SK-N-SH treated with all-trans-retinoic acid at 6 μM for 48 hours (cell line): ENCODE data around the gene GLDC.

Experiments
- ATAC-seq: fragments of 200-7000 bp; cut with Tn5 transposase; 3 replicates; pipeline ENCODE4 v1.9.1; 2020; ENCODE audit warnings: mild to moderate bottlenecking, moderate library complexity
- ARNTL ChIP-seq: fragments of 450-650 bp; formaldehyde crosslinking; IDR thresholded peaks from 2 replicates; pipeline ENCODE4 v1.5.0; 2020; ENCODE audit warnings: low read depth, mild to moderate bottlenecking, moderate library complexity, borderline replicate concordance
- BACH2 ChIP-seq: fragments of 250-450 bp; sonication (Bioruptor Pico); IDR thresholded peaks from 2 replicates; pipeline ENCODE4 v1.9.0; 2021; ENCODE audit warnings: mild to moderate bottlenecking, borderline replicate concordance
- CSDC2 ChIP-seq: fragments of 250-450 bp; sonication (Bioruptor Pico); IDR thresholded peaks from 2 replicates; pipeline ENCODE4 v1.5.0; 2020; ENCODE audit warnings: mild to moderate bottlenecking, moderate library complexity
- ESRRG ChIP-seq: fragments of 250-450 bp; sonication (Bioruptor Pico); IDR thresholded peaks from 2 replicates; pipeline ENCODE4 v1.6.1; 2021; ENCODE audit warnings: mild to moderate bottlenecking
- GLIS3 ChIP-seq: fragments of 250-450 bp; sonication (Bioruptor Pico); IDR thresholded peaks from 2 replicates; pipeline ENCODE4 v1.5.0; 2020; ENCODE audit warnings: mild to moderate bottlenecking, moderate library complexity
- ISL1 ChIP-seq: fragments of 250-450 bp; sonication (Bioruptor Pico); IDR thresholded peaks from 2 replicates; pipeline ENCODE4 v2.1.2; 2022; ENCODE audit warnings: mild to moderate bottlenecking, moderate library complexity
- OSR1 ChIP-seq: fragments of 250-450 bp; sonication (Bioruptor Pico); IDR thresholded peaks from 2 replicates; pipeline ENCODE4 v1.8.0; 2022; ENCODE audit warnings: moderate library complexity, mild to moderate bottlenecking, inconsistent platforms
- PPARA ChIP-seq: fragments of 250-450 bp; sonication (Bioruptor Pico); IDR thresholded peaks from 2 replicates; pipeline ENCODE4 v1.5.0; 2020; ENCODE audit warnings: mild to moderate bottlenecking, borderline replicate concordance
- SNAI2 ChIP-seq: fragments of 250-450 bp; sonication (Bioruptor Pico); IDR thresholded peaks from 2 replicates; pipeline ENCODE4 v1.5.0; 2020; ENCODE audit warnings: mild to moderate bottlenecking, moderate library complexity
- TCF4 ChIP-seq: fragments of 250-450 bp; sonication (Bioruptor Pico); IDR thresholded peaks from 2 replicates; pipeline ENCODE4 v1.8.0; 2021; ENCODE audit warnings: mild to moderate bottlenecking, moderate library complexity, borderline replicate concordance
- TOX ChIP-seq: fragments of 250-450 bp; sonication (Bioruptor Pico); IDR thresholded peaks from 2 replicates; pipeline ENCODE4 v1.8.0; 2021; ENCODE audit warnings: mild to moderate bottlenecking, moderate library complexity, borderline replicate concordance
- ZFP3 ChIP-seq: fragments of 250-450 bp; sonication (Bioruptor Pico); IDR thresholded peaks from 2 replicates; pipeline ENCODE4 v1.5.0; 2020; ENCODE audit warnings: mild to moderate bottlenecking, moderate library complexity
- ZFP30 ChIP-seq: fragments of 450-650 bp; formaldehyde crosslinking; IDR thresholded peaks from 2 replicates; pipeline ENCODE4 v1.5.0; 2022; ENCODE audit warnings: mild to moderate bottlenecking, moderate library complexity
- ZNF565 ChIP-seq: fragments of 450-650 bp; formaldehyde crosslinking; conservative IDR thresholded peaks from 2 replicates; pipeline ENCODE4 v1.5.0; 2020; ENCODE audit warnings: low read depth, mild to moderate bottlenecking, moderate library complexity
- ZNF8 ChIP-seq: fragments of 450-650 bp; formaldehyde crosslinking; IDR thresholded peaks from 2 replicates; pipeline ENCODE4 v1.5.0; 2020; ENCODE audit warnings: mild to moderate bottlenecking, moderate library complexity
- TF ChIP-seq, protein P1 (sequence below): fragments of 250-450 bp; sonication (Bioruptor Pico); IDR thresholded peaks from 2 replicates; pipeline ENCODE4 v1.5.1; 2021; ENCODE audit warnings: mild to moderate bottlenecking, moderate library complexity
- TF ChIP-seq, protein P2 (sequence below): fragments of 250-450 bp; sonication (Bioruptor Pico); IDR thresholded peaks from 2 replicates; pipeline ENCODE4 v1.5.0; 2020; ENCODE audit warnings: mild to moderate bottlenecking, moderate library complexity
- TF ChIP-seq, protein P3 (sequence below): fragments of 250-450 bp; sonication (Bioruptor Pico); IDR thresholded peaks from 2 replicates; pipeline ENCODE4 v1.8.0; 2020; ENCODE audit warnings: mild to moderate bottlenecking, moderate library complexity, borderline replicate concordance
- TF ChIP-seq, protein P4 (sequence below): fragments of 250-450 bp; sonication (Bioruptor Pico); IDR thresholded peaks from 2 replicates; pipeline ENCODE4 v1.8.0; 2021; ENCODE audit warnings: low read depth, mild to moderate bottlenecking, moderate library complexity, borderline replicate concordance

GLDC gene

GRCh38 chr9:6600006-6600405 is 45.5 kb downstream of the GLDC start:
- ATAC-seq = no peak
- TF ChIP-seq ISL1 (no peak), OSR1 (CRISPR knock-in tag) (no peak), ESRRG (CRISPR knock-in tag) (no peak), ARNTL (no peak), ZNF8 (CRISPR knock-in tag) (no peak), TCF4 (CRISPR knock-in tag) (no peak), GLIS3 (CRISPR knock-in tag) (no peak), BACH2 (no peak), PPARA (CRISPR knock-in tag) (no peak), TOX (CRISPR knock-in tag) (no peak), ZFP3 (no peak), SNAI2 (CRISPR knock-in tag) (no peak)
- TF ChIP-seq, protein P1, sequence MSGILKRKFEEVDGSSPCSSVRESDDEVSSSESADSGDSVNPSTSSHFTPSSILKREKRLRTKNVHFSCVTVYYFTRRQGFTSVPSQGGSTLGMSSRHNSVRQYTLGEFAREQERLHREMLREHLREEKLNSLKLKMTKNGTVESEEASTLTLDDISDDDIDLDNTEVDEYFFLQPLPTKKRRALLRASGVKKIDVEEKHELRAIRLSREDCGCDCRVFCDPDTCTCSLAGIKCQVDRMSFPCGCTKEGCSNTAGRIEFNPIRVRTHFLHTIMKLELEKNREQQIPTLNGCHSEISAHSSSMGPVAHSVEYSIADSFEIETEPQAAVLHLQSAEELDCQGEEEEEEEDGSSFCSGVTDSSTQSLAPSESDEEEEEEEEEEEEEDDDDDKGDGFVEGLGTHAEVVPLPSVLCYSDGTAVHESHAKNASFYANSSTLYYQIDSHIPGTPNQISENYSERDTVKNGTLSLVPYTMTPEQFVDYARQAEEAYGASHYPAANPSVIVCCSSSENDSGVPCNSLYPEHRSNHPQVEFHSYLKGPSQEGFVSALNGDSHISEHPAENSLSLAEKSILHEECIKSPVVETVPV (CRISPR knock-in tag) = no peak
- TF ChIP-seq, protein P2, sequence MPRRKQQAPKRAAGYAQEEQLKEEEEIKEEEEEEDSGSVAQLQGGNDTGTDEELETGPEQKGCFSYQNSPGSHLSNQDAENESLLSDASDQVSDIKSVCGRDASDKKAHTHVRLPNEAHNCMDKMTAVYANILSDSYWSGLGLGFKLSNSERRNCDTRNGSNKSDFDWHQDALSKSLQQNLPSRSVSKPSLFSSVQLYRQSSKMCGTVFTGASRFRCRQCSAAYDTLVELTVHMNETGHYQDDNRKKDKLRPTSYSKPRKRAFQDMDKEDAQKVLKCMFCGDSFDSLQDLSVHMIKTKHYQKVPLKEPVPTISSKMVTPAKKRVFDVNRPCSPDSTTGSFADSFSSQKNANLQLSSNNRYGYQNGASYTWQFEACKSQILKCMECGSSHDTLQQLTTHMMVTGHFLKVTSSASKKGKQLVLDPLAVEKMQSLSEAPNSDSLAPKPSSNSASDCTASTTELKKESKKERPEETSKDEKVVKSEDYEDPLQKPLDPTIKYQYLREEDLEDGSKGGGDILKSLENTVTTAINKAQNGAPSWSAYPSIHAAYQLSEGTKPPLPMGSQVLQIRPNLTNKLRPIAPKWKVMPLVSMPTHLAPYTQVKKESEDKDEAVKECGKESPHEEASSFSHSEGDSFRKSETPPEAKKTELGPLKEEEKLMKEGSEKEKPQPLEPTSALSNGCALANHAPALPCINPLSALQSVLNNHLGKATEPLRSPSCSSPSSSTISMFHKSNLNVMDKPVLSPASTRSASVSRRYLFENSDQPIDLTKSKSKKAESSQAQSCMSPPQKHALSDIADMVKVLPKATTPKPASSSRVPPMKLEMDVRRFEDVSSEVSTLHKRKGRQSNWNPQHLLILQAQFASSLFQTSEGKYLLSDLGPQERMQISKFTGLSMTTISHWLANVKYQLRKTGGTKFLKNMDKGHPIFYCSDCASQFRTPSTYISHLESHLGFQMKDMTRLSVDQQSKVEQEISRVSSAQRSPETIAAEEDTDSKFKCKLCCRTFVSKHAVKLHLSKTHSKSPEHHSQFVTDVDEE (CRISPR knock-in tag) = no peak
- TF ChIP-seq, protein P3, sequence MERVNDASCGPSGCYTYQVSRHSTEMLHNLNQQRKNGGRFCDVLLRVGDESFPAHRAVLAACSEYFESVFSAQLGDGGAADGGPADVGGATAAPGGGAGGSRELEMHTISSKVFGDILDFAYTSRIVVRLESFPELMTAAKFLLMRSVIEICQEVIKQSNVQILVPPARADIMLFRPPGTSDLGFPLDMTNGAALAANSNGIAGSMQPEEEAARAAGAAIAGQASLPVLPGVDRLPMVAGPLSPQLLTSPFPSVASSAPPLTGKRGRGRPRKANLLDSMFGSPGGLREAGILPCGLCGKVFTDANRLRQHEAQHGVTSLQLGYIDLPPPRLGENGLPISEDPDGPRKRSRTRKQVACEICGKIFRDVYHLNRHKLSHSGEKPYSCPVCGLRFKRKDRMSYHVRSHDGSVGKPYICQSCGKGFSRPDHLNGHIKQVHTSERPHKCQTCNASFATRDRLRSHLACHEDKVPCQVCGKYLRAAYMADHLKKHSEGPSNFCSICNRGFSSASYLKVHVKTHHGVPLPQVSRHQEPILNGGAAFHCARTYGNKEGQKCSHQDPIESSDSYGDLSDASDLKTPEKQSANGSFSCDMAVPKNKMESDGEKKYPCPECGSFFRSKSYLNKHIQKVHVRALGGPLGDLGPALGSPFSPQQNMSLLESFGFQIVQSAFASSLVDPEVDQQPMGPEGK (CRISPR knock-in tag) = no peak
- TF ChIP-seq, protein P4, sequence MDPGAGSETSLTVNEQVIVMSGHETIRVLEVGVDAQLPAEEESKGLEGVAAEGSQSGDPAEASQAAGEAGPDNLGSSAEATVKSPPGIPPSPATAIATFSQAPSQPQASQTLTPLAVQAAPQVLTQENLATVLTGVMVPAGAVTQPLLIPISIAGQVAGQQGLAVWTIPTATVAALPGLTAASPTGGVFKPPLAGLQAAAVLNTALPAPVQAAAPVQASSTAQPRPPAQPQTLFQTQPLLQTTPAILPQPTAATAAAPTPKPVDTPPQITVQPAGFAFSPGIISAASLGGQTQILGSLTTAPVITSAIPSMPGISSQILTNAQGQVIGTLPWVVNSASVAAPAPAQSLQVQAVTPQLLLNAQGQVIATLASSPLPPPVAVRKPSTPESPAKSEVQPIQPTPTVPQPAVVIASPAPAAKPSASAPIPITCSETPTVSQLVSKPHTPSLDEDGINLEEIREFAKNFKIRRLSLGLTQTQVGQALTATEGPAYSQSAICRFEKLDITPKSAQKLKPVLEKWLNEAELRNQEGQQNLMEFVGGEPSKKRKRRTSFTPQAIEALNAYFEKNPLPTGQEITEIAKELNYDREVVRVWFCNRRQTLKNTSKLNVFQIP = no peak

- TF ChIP-seq GLIS3 (CRISPR knock-in tag) (no peak), OSR1 (CRISPR knock-in tag) (no peak), ZNF8 (CRISPR knock-in tag) (no peak)
- TF ChIP-seq, protein P4 = no peak
- ATAC-seq = no peak
These were observed 47.2 kb downstream of the GLDC start for GRCh38 chr9:6598249-6598725.

DNA sequence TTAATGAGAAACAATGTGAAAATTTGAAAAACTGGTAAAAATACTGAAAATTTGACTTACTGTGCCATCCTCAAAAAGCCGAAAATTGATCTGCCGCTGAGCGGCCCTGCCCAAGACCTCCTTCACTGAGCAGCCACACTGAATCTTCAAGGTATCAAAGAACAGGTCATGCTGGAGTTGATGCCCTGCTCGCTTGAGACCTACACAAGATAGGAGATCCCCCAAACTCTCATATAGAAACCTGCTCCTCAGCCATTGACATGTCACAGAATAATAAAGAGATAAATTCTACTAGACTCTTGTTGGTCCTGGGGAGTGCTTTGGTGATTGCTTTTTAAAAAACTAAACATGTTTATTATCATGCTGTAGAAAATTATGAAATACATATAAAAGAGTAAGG is 52.7 kb downstream of the GLDC start:
- no peak for ATAC-seq
- TF ChIP-seq ZFP30 (CRISPR knock-in tag) (no peak), ZNF565 (CRISPR knock-in tag) (no peak), GLIS3 (CRISPR knock-in tag) (no peak), TCF4 (CRISPR knock-in tag) (no peak), ISL1 (no peak), PPARA (CRISPR knock-in tag) (no peak), TOX (CRISPR knock-in tag) (no peak), CSDC2 (CRISPR knock-in tag) (no peak)
- TF ChIP-seq, protein P3 (CRISPR knock-in tag) = no peak
- TF ChIP-seq, protein P4 = no peak
- TF ChIP-seq, protein P2 (CRISPR knock-in tag) = no peak
